Measurements from ENCODE around the gene FMOD. TPM values are rescaled to one million over a fixed set of nuclear protein-coding genes. Genes with fewer than 3 reads are reported as not detected.
A peak's percentile ranks its signal among the peaks of the same experiment; 100 is the strongest.

FMOD gene
- total RNA-seq, 4 donors from 2014 or later, result 67.7 to 173 (median 111) TPM

- Histone ChIP-seq H3K27me3 (no peaks in the 10 kb centered on the region), H3K4me3 (replicated peaks in 1 of 3) (no peak overlapping the region), H3K9me3 (no peaks in the 10 kb centered on the region), H3K36me3 (no peaks in the 10 kb centered on the region), H3K4me1 (peaks cover 0 to 3% of the 10 kb centered on the region in 2 donors), H3K27ac (no peak overlapping the region)
- TF ChIP-seq, protein P1, sequence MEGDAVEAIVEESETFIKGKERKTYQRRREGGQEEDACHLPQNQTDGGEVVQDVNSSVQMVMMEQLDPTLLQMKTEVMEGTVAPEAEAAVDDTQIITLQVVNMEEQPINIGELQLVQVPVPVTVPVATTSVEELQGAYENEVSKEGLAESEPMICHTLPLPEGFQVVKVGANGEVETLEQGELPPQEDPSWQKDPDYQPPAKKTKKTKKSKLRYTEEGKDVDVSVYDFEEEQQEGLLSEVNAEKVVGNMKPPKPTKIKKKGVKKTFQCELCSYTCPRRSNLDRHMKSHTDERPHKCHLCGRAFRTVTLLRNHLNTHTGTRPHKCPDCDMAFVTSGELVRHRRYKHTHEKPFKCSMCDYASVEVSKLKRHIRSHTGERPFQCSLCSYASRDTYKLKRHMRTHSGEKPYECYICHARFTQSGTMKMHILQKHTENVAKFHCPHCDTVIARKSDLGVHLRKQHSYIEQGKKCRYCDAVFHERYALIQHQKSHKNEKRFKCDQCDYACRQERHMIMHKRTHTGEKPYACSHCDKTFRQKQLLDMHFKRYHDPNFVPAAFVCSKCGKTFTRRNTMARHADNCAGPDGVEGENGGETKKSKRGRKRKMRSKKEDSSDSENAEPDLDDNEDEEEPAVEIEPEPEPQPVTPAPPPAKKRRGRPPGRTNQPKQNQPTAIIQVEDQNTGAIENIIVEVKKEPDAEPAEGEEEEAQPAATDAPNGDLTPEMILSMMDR (IDR thresholded peaks at IDR 0.05), result no peak
- TF ChIP-seq POLR2A (IDR thresholded peaks at IDR 0.05), result no peak
- DNase-seq, result no peak
- intact Hi-C loops (cut with DNase I), result no loop called here
Measured at GRCh38 chr1:203362720-203363025, 11.8 kb upstream of the FMOD start.

GRCh38 chr1:203361945-203362719, 11.2 kb upstream of the FMOD start:
- WGBS, 2 donors, result 77 to 92% methylated on average over 3 to 6 of the region's 6 CpGs
- no peak for DNase-seq
- Histone ChIP-seq H3K9me3 (no peaks in the 10 kb centered on the region), H3K27me3 (no peaks in the 10 kb centered on the region), H3K4me3 (replicated peaks in 1 of 3) (no peak overlapping the region), H3K36me3 (no peaks in the 10 kb centered on the region), H3K4me1 (peaks cover 0 to 3% of the 10 kb centered on the region in 2 donors), H3K27ac (no peak overlapping the region)
- TF ChIP-seq, protein P1 (IDR thresholded peaks at IDR 0.05), result no peak
- no peak for TF ChIP-seq POLR2A (IDR thresholded peaks at IDR 0.05)
- intact Hi-C loops (cut with DNase I), result no loop called here

- intact Hi-C loops (cut with DNase I), result no loop called here
- H3K9me3 ChIP-seq, result no peaks in the 10 kb centered on the region
- WGBS, 2 donors, result 83 to 86% methylated on average over 9 to 10 of the region's 10 CpGs
Measured at GRCh38 chr1:203360547-203361185, 9.7 kb upstream of the FMOD start.

DNA sequence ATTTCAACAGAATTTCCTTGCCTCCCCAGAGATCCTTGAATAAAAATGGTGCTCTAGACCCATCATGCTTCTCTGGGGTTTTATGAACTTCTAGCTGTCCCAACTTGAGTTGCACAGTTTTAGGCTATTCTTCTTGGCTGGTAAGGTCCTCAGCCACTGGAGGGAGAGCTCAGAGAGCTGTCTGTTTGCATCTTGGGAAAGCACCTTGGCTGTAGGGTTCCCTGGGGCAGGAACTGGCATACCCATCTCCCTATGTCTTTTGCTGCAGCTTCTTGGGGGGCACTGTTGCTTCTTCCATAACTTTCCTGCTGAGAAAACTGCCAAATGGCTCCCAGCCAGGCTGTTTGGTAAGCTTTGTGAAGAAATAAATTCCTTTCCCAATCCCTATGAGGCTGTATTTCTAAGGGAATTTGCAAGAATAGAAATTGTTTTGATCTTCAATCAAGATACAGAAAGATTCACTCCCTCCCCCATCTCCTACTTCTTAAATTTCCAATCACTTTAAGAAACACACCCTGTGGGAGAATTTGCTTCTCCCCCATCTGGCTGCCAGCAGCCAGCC, 8.2 kb upstream of the FMOD start:
- intact Hi-C loops (cut with DNase I), result no loop called here
- Histone ChIP-seq H3K27ac (no peak overlapping the region), H3K4me1 (peaks cover 5 to 11% of the 10 kb centered on the region in 2 donors), H3K4me3 (replicated peaks in 1 of 3) (no peak overlapping the region), H3K27me3 (no peaks in the 10 kb centered on the region), H3K36me3 (no peaks in the 10 kb centered on the region), H3K9me3 (no peaks in the 10 kb centered on the region)
- peak in 1 of 2 donors; percentile 28 for DNase-seq
- TF ChIP-seq, protein P1 (IDR thresholded peaks at IDR 0.05), result no peak
- no peak for TF ChIP-seq POLR2A (IDR thresholded peaks at IDR 0.05)

More at GRCh38 chr1:203360547-203361185, 9.7 kb upstream of the FMOD start:
- H3K36me3 ChIP-seq, result no peaks in the 10 kb centered on the region
- no peak for DNase-seq
- TF ChIP-seq, protein P1 (IDR thresholded peaks at IDR 0.05), result no peak
- H3K4me3 ChIP-seq (replicated peaks in 1 of 3), result no peak overlapping the region
- H3K27ac ChIP-seq, result no peak overlapping the region
- no peaks in the 10 kb centered on the region for H3K27me3 ChIP-seq
- peaks cover 0 to 3% of the 10 kb centered on the region in 2 donors for H3K4me1 ChIP-seq

DNA sequence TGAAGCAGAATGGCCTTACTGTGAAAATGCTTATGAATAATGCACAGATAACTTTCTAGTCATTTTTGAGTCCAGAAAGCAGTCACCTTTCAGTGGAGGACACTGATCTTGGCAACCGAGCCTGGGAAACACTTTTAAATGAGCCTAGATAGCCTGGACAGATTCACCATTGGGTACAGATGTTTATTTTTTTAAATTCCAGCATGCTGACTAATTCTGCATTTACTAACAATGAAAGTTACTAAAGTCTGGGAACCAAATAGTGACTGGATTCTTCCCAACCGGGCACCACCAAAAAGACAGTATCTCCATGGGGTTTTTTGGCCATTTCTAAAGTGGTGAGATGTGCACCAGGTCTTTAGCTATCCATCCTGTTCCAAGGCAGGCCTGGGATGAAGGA, 3.3 kb upstream of the FMOD start:
- no peaks in the 10 kb centered on the region for H3K36me3 ChIP-seq
- peaks cover 26 to 35% of the 10 kb centered on the region in 2 donors for H3K4me1 ChIP-seq
- intact Hi-C loops (cut with DNase I), result no loop called here
- no peak for DNase-seq
- H3K4me3 ChIP-seq (replicated peaks in 1 of 3), result no peak overlapping the region
- 64 to 69% methylated on average over 2 of the region's 2 CpGs for WGBS, 2 donors
- TF ChIP-seq POLR2A (IDR thresholded peaks at IDR 0.05), result no peak
- TF ChIP-seq, protein P1 (IDR thresholded peaks at IDR 0.05), result no peak
- peak overlapping the region in 2 of 3 donors; percentile 57 to 63 for H3K27ac ChIP-seq
- no peaks in the 10 kb centered on the region for H3K9me3 ChIP-seq
- no peaks in the 10 kb centered on the region for H3K27me3 ChIP-seq

Measured in thyroid gland (tissue), 4 donors.